B cell (primary cell): ENCODE measurements around the gene PTGES. TPM values are rescaled to one million over a fixed set of nuclear protein-coding genes. Genes with fewer than 3 reads are reported as not detected.
"Not testable (repeated sequence)": the region's sequence is repeated elsewhere in the genome, so short reads cannot be mapped to it uniquely, and the experiment has no call there.

ENCODE experiments used
- ATAC-seq: fragments of 200-7000 bp; cut with Tn5 transposase; one replicate; pipeline ENCODE4 v1.10.0; 2021; ENCODE audit warnings: low read depth, mild to moderate bottlenecking, moderate number of reproducible peaks, moderate library complexity
- CTCF ChIA-PET: fragments of 350-600 bp; sonication (Branson Sonifier 250); formaldehyde crosslinking; loops from one replicate; lab custom pipeline; 2021; ENCODE audit warnings: antibody characterized with exemption, inconsistent platforms; lab: Charles Lee
- POLR2A ChIA-PET: fragments of 350-600 bp; sonication (Branson Sonifier 250); formaldehyde crosslinking; loops from one replicate; lab custom pipeline; 2021; ENCODE audit warnings: antibody characterized with exemption; lab: Charles Lee
- DNase-seq: peaks from one replicate; pipeline ENCODE4 v3.0.0; 2013
- H2AFZ ChIP-seq: 2 replicates; pipeline ENCODE4 v1.6.1; 2012; ENCODE audit warnings: mild to moderate bottlenecking, low read depth, low read length; ENCODE audit not compliant: insufficient read depth, poor library complexity, severe bottlenecking
- H3K27ac ChIP-seq, 2 donors: 1 replicate in 1 of 2; 2 replicates in 1 of 2; pipeline ENCODE4 v1.5.1; 2012 to 2013; ENCODE audit warnings: low read length in 2 of 2, mild to moderate bottlenecking in 2 of 2, moderate library complexity in 1 of 2
- H3K27me3 ChIP-seq, 4 experiments: fragments of 200-600 bp in 1 of 4; sonication (generic) in 1 of 4; replicated peaks in 1 of 4; 1 replicate in 2 of 4; 2 replicates in 2 of 4; pipeline versions ENCODE4 v1.6.1 to v1.7.0; 2013 to 2016; ENCODE audit warnings: low read length in 3 of 4, mild to moderate bottlenecking in 2 of 4, mixed read lengths in 1 of 4, moderate library complexity in 1 of 4; ENCODE audit not compliant: insufficient read depth in 4 of 4, control insufficient read depth in 3 of 4; ENCODE audit errors: control extremely low read depth in 1 of 4
- H3K36me3 ChIP-seq, 2 experiments: replicated peaks in 1 of 2; 1 replicate in 1 of 2; 2 replicates in 1 of 2; pipeline versions ENCODE4 v1.6.1 to v1.7.1; 2013; ENCODE audit warnings: low read length in 1 of 2; ENCODE audit not compliant: insufficient read depth in 2 of 2, control insufficient read depth in 1 of 2; ENCODE audit errors: control extremely low read depth in 1 of 2, extremely low read depth in 1 of 2
- H3K4me1 ChIP-seq, 2 donors: fragments of 200-600 bp in 1 of 2; sonication (generic) in 1 of 2; 1 replicate in 1 of 2; 2 replicates in 1 of 2; pipeline versions ENCODE4 v1.5.1 to v1.6.1; 2013 to 2017; ENCODE audit warnings: low read length in 2 of 2; ENCODE audit not compliant: control insufficient read depth in 2 of 2, insufficient read depth in 2 of 2
- H3K4me2 ChIP-seq: replicated peaks from 2 replicates; pipeline ENCODE3; 2012; ENCODE audit warnings: mild to moderate bottlenecking, low read depth, low read length; ENCODE audit not compliant: poor library complexity, severe bottlenecking
- H3K4me3 ChIP-seq, 5 experiments: fragments of 200-600 bp in 1 of 5; sonication (generic) in 1 of 5; 1 replicate in 3 of 5; 2 replicates in 2 of 5; pipeline versions ENCODE4 v1.5.1 to v1.7.0; 2011 to 2016; ENCODE audit warnings: low read length in 4 of 5, mild to moderate bottlenecking in 4 of 5, low read depth in 2 of 5, control low read depth in 1 of 5, moderate library complexity in 1 of 5; ENCODE audit not compliant: insufficient read depth in 1 of 5; ENCODE audit errors: control extremely low read depth in 1 of 5, extremely low read depth in 1 of 5
- H3K79me2 ChIP-seq: fragments of 200-600 bp; sonication (generic); one replicate; pipeline ENCODE4 v1.6.0; 2016; ENCODE audit warnings: low read length; ENCODE audit not compliant: control insufficient read depth, insufficient read depth
- H3K9ac ChIP-seq: fragments of 200-600 bp; sonication (generic); 2 replicates; pipeline ENCODE4 v1.6.1; 2017; ENCODE audit warnings: mild to moderate bottlenecking, low read length, moderate library complexity
- H3K9me3 ChIP-seq, 3 donors: one replicate each; pipeline versions ENCODE4 v1.6.1 to v1.7.1; 2013; ENCODE audit warnings: low read length in 2 of 3; ENCODE audit not compliant: control insufficient read depth in 2 of 3, insufficient read depth in 1 of 3; ENCODE audit errors: control extremely low read depth in 1 of 3
- H4K20me1 ChIP-seq: 2 replicates; pipeline ENCODE4 v1.6.0; 2012; ENCODE audit warnings: mild to moderate bottlenecking, low read length; ENCODE audit not compliant: insufficient read depth, control insufficient read depth, poor library complexity, severe bottlenecking
- H3K27ac Mint-ChIP-seq: one replicate; pipeline ENCODE4 v1.8.0; 2021; ENCODE audit warnings: mixed read lengths
- H3K27me3 Mint-ChIP-seq: one replicate; pipeline ENCODE4 v1.8.0; 2021; ENCODE audit warnings: mixed read lengths
- H3K4me1 Mint-ChIP-seq: one replicate; pipeline ENCODE4 v1.8.0; 2021; ENCODE audit warnings: mixed read lengths
- H3K4me3 Mint-ChIP-seq: one replicate; pipeline ENCODE4 v1.8.0; 2021; ENCODE audit warnings: mixed read lengths
- H3K9me3 Mint-ChIP-seq: one replicate; pipeline ENCODE4 v1.8.0; 2022; ENCODE audit warnings: mixed read lengths; ENCODE audit not compliant: insufficient read depth
- CTCF ChIP-seq: fragments of 200-600 bp; IDR thresholded peaks from one replicate; pipeline ENCODE4 v1.8.0; 2022; ENCODE audit warnings: antibody characterized with exemption, mild to moderate bottlenecking
- EZH2 ChIP-seq: IDR thresholded peaks from 2 replicates; pipeline ENCODE4 v1.6.1; 2012; ENCODE audit warnings: borderline replicate concordance, low read depth, mild to moderate bottlenecking, moderate library complexity, low read length; ENCODE audit not compliant: insufficient read depth, poor library complexity, severe bottlenecking
- WGBS: methylation state at CpG from one replicate; pipeline ENCODE4 v1.1.5; 2013; ENCODE audit warnings: missing lambda C conversion rate; ENCODE audit not compliant: insufficient coverage; 5-methylcytosine and 5-hydroxymethylcytosine counted together
- intact Hi-C: fragments of 100-400 bp; cut with micrococcal nuclease; formaldehyde crosslinking; loops from one replicate; pipeline ENCODE4 v1.10.0; 2022
- polyA plus RNA-seq: library from polyadenylated mRNA; depleted of rRNA; stranded (reverse); fragments of >200 nt; gene quantifications from 2 replicates; pipeline ENCODE4 v1.2.3, GENCODE V29; 2012
- total RNA-seq, 2 donors: library from RNA; stranded (reverse); fragments of 120-200 nt in 1 of 2; gene quantifications; 1 replicate in 1 of 2; 2 replicates in 1 of 2; pipeline versions ENCODE4 v1.2.3 to v1.2.4, GENCODE V29; 2013 to 2022

The PTGES gene
- total and polyA plus RNA-seq, 2 donors (not counting 1 experiment from before 2014, with no cell fraction given), result not detected

DNA sequence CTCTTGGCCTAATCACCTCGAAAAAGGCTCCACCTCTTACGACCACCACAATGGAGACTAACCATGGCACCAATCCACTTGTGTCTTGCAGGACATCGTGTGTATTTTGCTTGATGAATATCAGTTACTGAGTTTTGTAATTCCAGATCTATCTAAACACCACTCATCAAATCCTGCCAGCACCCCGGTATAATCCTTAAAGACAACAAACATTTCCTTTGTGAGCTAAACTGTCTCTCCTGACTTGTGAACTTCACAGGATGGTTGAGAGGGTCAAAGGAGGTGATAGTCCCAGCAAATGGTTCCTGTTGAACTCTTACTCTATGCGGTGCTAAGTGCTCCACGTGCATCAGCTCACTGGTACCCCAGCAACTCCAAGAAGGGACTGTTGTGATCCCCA, 46.1 kb upstream of the PTGES start:
- POLR2A ChIA-PET, result no interaction called here
- intact Hi-C loops, result no loop called here
- no peaks in the 10 kb centered on the region for H3K9me3 Mint-ChIP-seq
- Histone ChIP-seq H2AFZ (no peak overlapping the region), H3K36me3 (no peaks in the 10 kb centered on the region), H3K4me2 (no peak overlapping the region), H4K20me1 (no peaks in the 10 kb centered on the region), H3K79me2 (peaks cover 7% of the 10 kb centered on the region), H3K9ac (no peak overlapping the region), H3K27ac (no peak overlapping the region), H3K4me3 (no peak overlapping the region), H3K27me3 (peaks cover 0 to 3% (median 0%) of the 10 kb centered on the region in 4 experiments), H3K4me1 (peaks cover 3 to 8% of the 10 kb centered on the region in 2 donors), H3K9me3 (no peaks in the 10 kb centered on the region)
- DNase-seq, result no peak
- H3K27ac Mint-ChIP-seq, result no peak overlapping the region
- ATAC-seq, result no peak
- H3K4me1 Mint-ChIP-seq, result peaks cover 9% of the 10 kb centered on the region
- CTCF ChIA-PET, result interaction anchor here (1.4 kb wide), 1 partner anchor 9 kb away, joined by 5 read pairs; no protein-coding TSS in a partner anchor
- H3K27me3 Mint-ChIP-seq, result no peaks in the 10 kb centered on the region
- H3K4me3 Mint-ChIP-seq, result no peak overlapping the region
- TF ChIP-seq CTCF (no peak), EZH2 (no peak)
- WGBS, result 89% methylated on average over 2 of the region's 6 CpGs

- H3K9me3 Mint-ChIP-seq, H3K27ac Mint-ChIP-seq, H3K9ac ChIP-seq: not testable (repeated sequence)
These were observed 43.2 kb upstream of the PTGES start for GRCh38 chr9:129796029-129796428.

More at GRCh38 chr9:129796029-129796428, 43.2 kb upstream of the PTGES start:
- H2AFZ ChIP-seq, H4K20me1 ChIP-seq, DNase-seq, H3K4me1 Mint-ChIP-seq, H3K4me3 Mint-ChIP-seq, H3K27me3 ChIP-seq, intact Hi-C loops, H3K27me3 Mint-ChIP-seq, H3K4me1 ChIP-seq, H3K27ac ChIP-seq, H3K9me3 ChIP-seq, H3K79me2 ChIP-seq, ATAC-seq, H3K4me3 ChIP-seq, POLR2A ChIA-PET, H3K4me2 ChIP-seq, H3K36me3 ChIP-seq, CTCF ChIA-PET: not testable (repeated sequence)
- 94% methylated on average over 1 of the region's 2 CpGs for WGBS
